DMS53 (cell line): ENCODE measurements around the gene PRKN.
"Not testable (repeated sequence)": the region's sequence is repeated elsewhere in the genome, so short reads cannot be mapped to it uniquely, and the experiment has no call there.

Experiments used
- DNase-seq: peaks from one replicate; lab custom pipeline; 2025; lab: John Stamatoyannopoulos, UW

The PRKN gene

DNA sequence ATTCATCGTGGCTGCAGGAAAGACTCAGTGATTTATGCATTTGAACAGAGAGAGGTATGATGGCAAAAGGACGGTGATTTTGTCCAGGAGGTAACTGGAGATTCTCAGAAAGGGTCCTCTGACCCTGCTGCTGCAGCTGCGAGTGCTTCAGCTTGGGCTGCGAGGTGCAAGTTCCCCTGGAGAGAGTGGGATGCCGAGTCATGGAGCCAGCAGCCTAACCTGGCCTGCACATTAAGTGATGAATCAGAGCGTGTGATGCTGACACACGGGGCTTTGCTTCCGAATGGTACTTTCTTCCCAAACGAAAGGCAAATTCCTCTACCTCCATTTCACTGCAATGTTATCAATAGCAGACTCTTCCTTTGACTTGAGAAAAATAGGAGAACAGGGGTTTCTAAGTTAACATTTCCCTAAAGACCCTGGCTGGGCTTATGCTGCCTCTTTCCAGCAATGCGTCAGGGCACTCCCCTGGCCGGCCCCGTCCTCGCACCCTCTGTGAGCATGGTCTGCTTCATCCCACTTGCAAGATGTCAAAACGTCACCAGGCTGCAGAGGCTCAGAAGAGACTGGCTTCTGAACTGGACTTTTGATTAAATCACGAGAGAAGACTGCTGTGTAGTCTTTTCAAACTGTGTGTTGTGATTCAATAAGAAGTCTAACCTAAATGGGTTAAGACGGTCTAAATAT is 825.7 kb downstream of the PRKN start:
- DNase-seq = no peak

DNA sequence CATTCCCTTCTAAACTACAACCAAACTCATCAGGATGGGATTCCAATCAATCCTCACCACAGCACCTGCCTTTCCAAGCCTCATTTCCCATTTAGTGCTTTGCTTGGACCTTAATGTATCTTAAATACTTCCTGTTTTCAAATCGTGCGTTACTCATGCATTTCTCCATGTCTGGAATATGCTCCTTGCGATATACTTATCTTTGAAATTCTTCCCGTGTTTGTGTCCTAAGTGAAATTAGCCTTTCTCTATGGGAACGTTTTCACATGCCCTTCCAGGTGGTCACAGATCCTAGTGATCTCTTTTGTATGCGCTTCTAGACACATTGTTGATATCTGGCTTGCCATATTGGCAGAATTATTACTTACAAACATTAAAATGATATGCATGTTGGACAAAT is 833.1 kb downstream of the PRKN start:
- no peak for DNase-seq

DNA sequence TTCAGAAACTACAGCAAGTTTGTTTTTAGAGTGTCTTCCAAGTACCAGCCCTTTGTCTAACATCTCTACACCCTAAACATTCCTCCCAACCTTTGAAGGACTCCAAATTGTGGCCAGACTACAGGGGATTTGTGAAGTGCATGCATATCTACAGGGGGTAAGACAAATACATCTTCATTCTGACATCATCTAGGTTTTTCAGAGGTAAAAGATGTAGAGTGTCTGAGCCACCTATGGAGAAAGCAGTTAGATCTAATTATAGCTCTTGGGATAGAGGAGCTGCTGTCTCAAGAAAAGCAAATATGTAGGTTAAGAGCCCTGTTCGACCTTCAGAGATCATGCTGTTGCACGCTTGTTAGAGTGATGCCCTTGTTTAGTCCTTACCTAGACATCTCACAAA is 836.0 kb downstream of the PRKN start:
- DNase-seq = no peak

DNA sequence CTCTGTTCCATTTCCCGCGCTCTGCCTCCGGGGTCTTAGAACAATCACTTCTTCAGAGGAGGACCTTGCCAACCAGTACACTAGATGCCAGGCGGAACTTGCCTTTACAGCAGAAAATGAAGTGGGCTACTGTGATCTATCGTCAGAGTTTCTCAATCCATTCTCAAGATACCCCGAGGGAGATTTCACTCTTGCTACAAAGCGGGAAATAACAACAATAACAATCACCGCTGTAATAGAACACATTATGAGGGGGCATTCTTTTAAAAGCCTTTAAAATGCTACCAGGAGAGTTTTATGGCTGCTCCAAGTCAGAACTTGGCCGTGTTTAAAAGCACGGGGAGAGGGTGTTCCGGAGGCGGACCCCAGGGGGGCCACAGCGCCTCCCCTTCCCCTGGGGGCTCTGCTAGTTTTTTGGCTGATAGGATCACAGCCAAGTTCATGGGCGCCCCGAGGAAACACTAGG is 836.7 kb downstream of the PRKN start:
- no peak for DNase-seq

DNA sequence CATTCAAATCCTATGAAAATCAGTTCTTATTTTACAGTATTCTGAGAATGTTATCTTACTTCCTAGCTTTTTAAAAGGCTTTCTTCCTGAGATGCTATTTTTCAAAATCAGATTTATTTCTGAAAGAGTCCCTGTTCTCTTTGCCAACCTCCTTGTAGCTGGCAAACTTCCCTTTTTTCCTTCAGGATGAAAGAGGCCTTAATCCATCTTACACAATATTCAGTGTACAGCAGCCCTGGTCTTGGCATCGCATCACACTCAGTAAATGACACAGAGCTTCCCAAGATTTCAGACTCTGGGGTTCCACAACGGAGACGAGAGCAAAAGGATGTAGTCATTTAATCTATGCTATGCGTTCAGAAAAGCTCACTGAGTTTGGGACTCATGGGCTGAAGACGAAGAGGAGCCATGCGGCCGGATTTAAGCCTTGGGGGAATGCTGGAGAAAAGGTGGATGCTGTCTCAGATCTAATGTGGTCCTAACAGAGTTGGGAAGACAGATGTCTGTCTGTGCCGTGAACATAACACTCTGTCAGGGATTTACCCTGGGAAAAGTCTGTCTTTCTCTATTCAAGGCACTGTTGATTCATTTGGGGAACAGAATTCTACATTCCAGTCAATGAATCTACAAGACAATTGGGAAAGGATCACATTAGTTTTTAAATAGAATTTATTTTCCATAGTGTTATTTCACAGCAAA is 837.3 kb downstream of the PRKN start:
- no peak for DNase-seq

DNA sequence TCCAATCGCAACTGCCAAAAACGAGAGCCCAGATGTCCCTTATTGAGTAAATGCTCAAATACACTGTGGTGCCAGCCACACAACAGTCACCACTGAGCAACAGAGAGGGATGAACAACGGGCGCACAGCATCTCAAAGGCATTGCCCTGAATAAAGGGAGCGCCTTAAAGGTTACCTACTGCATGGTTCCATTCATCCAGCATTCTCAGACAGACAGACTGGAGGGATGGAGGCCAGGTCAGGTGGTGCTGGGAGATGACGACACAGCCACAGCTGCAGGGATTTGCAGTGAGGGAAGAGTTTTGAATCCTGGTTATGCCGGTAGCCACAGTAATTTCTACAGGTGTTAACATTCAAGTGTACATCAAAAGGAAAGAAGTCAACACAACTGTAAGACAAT is 838.2 kb downstream of the PRKN start:
- DNase-seq = no peak

DNA sequence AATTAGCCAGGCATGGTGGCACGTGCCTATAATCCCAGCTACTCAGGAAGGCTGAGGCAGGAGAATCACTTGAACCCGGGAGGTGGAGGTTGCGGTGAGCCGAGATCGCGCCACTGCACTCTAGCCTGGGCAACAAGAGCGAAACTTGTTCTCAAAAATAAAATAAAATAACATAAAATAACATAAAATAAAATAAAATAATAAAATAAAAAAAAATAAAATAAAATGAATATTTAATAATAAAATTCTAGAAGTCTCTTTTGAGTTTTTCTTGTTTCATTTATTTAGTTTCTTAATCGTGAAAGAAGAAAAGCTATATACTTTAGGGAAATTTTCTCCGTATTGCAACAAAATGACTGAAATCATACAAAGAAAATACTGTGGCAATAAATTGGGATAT is 841.0 kb downstream of the PRKN start:
- DNase-seq = not testable (repeated sequence)

DNA sequence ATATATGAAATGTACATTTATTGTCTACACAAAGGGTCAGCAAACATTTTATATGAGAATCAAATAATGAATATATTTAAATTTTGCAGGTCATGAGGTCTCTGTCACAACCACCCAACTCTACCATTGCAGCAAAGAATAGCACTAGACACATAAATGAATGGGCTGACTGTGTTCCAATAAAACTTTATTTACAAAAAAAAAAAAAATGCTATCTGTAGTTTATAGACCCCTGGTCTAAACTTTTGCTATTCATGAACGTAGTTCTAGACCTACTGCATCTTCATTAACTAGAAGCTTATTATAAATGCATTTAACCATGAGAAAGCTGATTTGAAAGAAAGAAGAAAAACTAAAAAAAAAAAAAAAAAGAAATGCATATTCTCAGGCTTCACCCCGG is 842.8 kb downstream of the PRKN start:
- DNase-seq = no peak

DNA sequence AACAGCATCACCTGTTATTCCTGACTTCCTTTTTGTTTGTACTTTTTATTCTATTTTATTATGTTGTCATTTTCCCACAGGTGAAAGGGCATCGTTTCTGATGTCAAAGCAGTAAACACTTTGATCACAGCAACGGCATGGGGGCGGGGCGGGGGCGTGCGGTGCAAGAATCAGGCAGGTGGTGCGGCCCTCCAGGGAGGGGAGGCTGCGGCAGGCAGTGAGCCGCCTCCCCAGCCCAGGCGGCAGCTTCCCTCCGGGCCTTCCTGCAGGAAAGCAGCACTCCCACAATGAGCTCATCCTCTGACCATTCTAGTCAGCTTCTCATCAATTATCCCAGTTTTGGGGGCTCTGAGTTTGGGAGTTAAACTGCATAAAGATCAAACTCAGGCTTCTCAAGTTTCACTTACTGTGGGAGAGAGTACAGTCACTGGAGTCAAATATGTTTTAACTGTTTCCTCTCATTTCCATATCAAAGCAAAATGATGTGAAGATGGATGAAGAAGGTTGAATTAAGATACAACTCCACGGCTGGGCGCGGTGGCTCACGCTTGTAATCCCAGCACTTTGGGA is 845.3 kb downstream of the PRKN start:
- peak; percentile 73 for DNase-seq

DNA sequence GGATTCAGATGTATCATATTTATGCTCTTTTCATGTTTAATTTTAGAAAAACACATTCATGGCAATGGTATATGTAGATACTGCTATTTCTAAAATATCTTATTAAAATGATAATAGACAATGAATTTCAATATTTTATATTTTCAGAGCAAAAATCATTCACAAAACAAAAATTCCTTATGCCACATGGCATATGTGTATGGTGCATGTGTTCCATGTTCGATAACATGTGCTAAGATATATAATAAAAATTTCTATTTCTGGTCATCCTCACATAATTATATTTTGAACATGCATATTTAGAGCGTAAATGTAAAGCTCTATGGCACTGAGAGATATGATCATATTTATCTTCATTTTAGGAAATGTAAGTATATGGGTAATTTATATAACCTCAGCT is 847.5 kb downstream of the PRKN start:
- DNase-seq = no peak

DNA sequence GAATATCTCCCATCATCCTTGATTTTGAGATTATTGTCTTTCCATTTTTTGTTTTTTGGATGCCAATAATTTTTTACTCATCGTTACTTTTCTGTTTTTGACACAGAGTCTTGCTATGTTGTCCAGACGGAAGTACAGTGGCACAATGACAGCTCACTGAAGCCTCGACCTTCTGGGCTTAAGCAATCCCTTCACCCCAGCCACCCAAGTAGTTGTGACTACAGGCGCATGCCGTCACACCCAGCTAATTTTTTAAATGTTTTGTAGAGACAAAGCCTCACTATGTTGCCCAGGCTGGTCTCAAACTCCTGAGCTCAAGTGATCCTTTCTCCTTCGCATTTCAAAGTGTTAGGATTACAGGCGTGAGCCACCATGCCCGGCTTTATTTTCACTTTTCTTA is 851.3 kb downstream of the PRKN start:
- DNase-seq = no peak

DNA sequence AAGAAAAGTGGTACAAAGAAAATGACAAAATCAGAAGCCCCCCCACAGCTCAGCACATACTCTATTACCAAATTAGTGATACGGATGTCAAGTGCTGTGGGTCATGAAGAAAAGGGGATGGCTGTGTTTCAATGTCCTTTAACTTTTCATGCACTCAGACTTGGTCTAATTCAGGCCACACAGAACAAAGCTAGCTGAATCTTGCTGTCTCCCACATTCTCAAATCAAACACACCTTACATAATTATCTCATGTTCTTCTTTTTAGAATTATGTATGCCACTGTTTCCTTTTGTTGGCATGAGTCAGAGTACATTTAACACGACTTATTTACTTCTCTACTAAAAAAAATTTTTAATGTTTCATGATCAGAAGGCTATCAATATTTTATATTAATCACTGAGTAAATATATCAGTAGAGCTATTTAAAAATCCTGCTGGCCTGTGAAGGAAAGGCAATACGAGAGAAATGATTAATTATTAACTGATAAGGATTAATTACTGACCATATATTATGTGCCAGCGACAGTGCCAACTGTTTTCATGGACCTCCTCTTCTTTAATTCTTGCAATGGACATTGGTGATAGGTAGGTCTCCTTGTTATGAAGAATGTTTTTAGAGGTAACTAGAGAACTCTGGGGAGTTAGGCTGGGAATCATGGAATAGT is 857.2 kb downstream of the PRKN start:
- DNase-seq = peak; percentile 29

DNA sequence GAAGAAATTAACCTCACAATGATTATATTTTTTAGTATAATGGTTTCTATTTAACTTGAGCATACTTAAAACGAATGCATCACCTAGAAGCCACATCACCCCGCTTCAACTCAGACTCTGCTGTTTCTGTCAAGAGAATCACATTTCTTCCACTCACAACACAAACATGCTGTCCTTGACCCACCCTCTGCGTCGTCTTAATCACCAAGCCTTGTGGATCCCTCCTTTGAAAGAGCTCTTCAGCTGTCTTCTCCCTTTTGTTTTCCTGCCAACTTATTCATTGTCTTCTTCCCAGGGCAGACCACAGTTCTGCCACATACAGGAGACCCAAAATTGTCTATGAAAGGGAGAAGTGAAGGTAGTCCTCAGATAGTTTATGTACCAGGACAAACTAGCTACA is 858.1 kb downstream of the PRKN start:
- DNase-seq = no peak

DNA sequence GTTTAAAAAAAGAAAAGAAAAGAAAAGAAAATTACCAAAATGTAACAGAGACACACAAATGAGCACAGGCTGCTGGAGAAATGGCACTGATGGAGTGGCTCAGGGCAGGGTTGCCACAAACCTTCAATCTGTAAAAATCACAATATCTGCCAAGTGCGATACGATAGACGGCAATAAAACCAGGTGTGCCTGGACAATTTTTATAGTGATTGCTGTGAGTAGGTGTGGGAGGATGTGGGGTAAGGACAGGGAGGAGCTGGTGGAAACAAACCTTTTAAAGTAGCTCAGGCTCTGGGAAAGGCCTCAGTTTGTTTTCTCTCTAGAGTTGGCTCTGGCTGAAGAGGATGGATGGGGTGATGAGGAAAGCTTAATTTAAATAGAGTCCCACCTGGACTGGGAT is 861.0 kb downstream of the PRKN start:
- no peak for DNase-seq

DNA sequence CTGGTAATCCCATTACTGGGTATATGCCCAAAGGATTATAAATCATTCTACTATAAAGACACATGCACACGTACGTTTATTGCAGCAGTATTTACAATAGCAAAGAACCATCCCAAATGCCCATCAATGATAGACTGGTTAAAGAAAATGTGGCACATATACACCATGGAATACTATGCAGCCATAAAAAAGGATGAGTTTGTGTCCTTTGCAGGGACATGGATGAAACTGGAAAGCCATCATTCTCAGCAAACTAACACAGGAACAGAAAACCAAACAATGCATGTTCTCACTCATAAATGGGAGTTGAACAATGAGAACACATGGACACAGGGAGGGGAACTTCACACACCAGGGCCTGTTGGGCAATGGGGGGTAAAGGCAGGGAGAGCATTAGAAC is 866.5 kb downstream of the PRKN start:
- DNase-seq = not testable (repeated sequence)

DNA sequence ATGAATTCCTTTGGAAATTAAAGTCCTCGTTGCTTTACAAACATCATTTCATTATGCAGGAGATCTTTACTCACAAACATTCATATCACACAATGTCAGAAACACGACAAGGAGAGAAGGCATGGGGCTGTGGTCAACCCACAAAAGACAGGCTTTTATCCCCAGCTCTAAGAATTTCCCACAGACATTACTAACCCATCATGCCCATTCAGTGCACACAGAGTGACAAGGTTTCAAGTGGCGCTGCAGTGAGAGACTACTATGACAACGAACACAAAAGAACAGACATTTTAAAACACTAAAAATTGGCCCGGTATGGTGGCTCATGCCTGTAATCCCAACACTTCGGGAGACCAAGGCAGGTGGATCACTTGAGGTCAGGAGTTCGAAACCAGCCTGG is 873.9 kb downstream of the PRKN start:
- no peak for DNase-seq

DNA sequence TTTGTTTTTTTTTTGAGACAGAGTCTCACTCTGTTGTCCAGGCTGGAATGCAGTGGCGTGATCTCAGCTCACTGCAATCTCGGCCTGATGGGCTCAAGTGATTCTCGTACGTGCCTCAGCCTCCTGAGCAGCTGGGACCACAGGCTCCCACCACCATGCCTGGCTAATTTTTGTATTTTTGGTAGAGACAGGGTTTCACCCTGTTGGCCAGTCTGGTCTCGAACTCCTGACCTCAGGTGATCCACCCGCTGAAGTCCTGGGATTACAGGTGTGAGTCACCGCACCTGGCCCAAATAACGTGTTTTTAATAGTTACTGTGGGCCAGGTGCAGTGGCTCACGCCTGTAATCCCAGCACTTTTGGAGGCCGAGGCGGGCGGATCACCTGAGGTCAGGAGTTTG is 876.1 kb downstream of the PRKN start:
- not testable (repeated sequence) for DNase-seq

DNA sequence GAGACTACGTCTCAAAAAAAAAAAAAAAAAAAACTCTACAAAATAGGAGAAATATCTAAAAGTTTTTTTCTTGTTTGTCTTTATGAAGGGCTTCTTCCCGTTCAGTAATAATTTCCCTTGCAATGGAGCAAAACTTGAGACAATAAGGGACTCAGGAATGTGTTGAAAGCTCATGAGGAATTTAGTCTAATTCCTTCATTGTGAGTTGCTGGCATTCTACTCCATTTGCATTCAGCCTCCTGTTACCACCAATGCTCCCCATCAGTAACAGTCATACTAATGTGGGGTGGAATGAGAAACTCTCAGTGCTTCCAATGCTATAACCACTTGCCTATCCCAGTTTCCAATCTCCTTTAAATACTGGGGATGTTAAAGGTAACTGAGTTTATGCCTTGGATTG is 877.0 kb downstream of the PRKN start:
- no peak for DNase-seq

DNA sequence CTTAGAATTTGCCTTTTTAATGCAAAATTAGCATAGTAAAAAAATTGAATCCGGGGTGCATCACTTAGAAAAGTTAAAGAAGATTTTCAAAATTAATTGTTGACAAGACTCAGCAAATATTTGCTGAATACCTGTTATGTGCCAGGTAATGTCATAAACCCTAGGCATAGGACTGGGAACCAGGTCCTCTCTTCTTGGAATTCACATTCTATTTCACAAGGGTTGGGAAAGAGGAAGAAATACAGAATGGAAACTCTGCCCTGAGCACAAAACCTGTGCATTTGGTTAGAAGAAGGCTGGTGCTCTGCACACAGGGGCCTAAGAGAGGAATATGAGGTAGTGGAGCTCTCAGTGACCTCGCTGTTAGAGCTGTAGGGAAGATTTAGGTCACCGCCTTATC is 879.9 kb downstream of the PRKN start:
- DNase-seq = no peak

DNA sequence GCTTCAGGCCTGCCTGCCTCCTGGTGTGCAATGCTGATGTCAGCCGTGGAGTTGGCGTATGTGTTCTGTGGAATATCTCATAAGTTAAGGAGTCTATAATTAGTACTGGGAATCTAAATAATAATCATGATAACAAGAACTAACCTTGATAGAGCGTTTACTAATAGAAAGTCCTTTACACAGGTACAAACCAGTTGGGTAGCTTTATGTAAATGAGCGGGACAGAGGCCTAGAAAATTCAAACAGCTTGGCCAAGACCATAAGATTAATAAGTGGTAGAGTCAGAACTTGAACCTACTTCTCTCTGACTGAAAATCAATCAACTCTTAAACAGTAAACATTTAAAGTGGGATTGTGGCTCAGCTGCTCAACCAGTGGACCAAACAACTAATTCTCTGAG is 882.8 kb downstream of the PRKN start:
- DNase-seq = no peak

DNA sequence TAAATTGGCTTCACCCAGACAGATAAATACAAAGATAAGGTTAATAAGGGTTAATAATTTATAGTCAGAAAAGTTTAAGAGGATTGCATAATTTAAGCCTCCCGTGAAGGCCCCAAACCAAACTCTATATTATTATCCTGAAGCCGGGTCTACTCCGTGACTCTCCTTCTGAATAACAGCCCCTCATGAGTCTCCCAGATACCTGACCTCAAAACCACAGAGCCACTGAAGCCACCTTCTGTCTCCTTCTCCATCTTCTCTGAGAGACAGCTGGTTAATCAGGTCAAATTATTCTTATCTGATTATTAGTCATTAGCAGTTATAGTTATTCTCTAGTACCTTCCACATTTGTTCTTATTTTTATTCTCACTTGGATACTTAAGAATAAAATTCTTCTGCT is 884.5 kb downstream of the PRKN start:
- DNase-seq = no peak

DNA sequence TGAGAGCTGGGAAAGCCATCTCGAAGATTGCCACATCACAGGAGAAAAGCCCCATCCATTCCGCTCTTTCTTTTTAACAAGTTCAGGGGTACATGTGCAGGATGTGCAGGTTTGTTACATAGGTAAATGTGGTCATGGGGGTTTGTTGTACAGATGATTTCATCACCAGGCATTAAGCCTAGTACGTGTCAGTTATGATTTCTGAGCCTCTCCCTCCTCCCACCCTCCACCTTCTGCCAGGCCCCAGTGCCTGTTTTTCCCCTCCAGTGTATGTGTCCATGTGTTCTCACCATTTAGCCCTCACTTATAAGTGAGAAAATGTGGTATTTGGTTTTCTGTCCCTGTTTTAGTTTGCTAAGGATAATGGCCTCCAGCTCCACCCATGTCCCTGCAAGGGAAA is 887.2 kb downstream of the PRKN start:
- DNase-seq = no peak
